CD14-positive monocyte (primary cell): ENCODE measurements around the gene LAMP1. TPM values are rescaled to one million over a fixed set of nuclear protein-coding genes. Genes with fewer than 3 reads are reported as not detected.

Experiments used
- DNase-seq, 3 donors: peaks; one replicate each; pipeline ENCODE4 v3.0.0-alpha.2; 2011 to 2022
- H2AFZ ChIP-seq: 2 replicates; pipeline ENCODE4 v1.6.0; 2012; ENCODE audit warnings: mild to moderate bottlenecking, low read depth, low read length, inconsistent platforms; ENCODE audit not compliant: insufficient read depth, poor library complexity, severe bottlenecking
- H3K27ac ChIP-seq, 2 donors: 1 replicate in 1 of 2; 2 replicates in 1 of 2; pipeline ENCODE4 v1.5.1; 2012 to 2013; ENCODE audit warnings: low read length in 2 of 2, control low read depth in 1 of 2, inconsistent platforms in 1 of 2, low read depth in 1 of 2, mild to moderate bottlenecking in 1 of 2
- H3K27me3 ChIP-seq, 2 donors: one replicate each; pipeline versions ENCODE4 v1.6.0 to v1.6.1; 2011 to 2013; ENCODE audit warnings: low read length in 2 of 2; ENCODE audit not compliant: control insufficient read depth in 2 of 2, insufficient read depth in 2 of 2
- H3K36me3 ChIP-seq, 2 donors: replicated peaks in 1 of 2; 1 replicate in 1 of 2; 2 replicates in 1 of 2; pipeline versions ENCODE4 v1.5.1 to v1.6.1; 2012 to 2013; ENCODE audit warnings: low read length in 2 of 2, control low read depth in 1 of 2, inconsistent platforms in 1 of 2, mild to moderate bottlenecking in 1 of 2; ENCODE audit not compliant: insufficient read depth in 2 of 2, control insufficient read depth in 1 of 2
- H3K4me1 ChIP-seq, 2 donors: 1 replicate in 1 of 2; 2 replicates in 1 of 2; pipeline versions ENCODE4 v1.5.1 to v1.6.1; 2012 to 2013; ENCODE audit warnings: low read length in 2 of 2, control low read depth in 1 of 2, inconsistent platforms in 1 of 2, mild to moderate bottlenecking in 1 of 2, moderate library complexity in 1 of 2; ENCODE audit not compliant: insufficient read depth in 2 of 2, control insufficient read depth in 1 of 2
- H3K4me2 ChIP-seq: replicated peaks from 2 replicates; pipeline ENCODE3; 2012; ENCODE audit warnings: low read length, moderate library complexity, mild to moderate bottlenecking; ENCODE audit not compliant: poor library complexity, severe bottlenecking; ENCODE audit errors: extremely low read depth
- H3K4me3 ChIP-seq, 3 experiments: fragments of 200-600 bp in 1 of 3; sonication (generic) in 1 of 3; replicated peaks in 1 of 3; 1 replicate in 2 of 3; 2 replicates in 1 of 3; pipeline ENCODE4 v1.5.1; 2011 to 2013; ENCODE audit warnings: low read length in 3 of 3, mild to moderate bottlenecking in 3 of 3, control low read depth in 2 of 3, low read depth in 2 of 3, inconsistent platforms in 1 of 3, moderate library complexity in 1 of 3
- H3K79me2 ChIP-seq: 2 replicates; pipeline ENCODE4 v1.6.0; 2012; ENCODE audit warnings: mild to moderate bottlenecking, control low read depth, inconsistent platforms, low read length, moderate library complexity; ENCODE audit not compliant: insufficient read depth
- H3K9ac ChIP-seq: 2 replicates; pipeline ENCODE4 v1.6.0; 2017; ENCODE audit warnings: low read length, mild to moderate bottlenecking; ENCODE audit not compliant: insufficient read depth, poor library complexity, severe bottlenecking
- H3K9me3 ChIP-seq, 2 donors: replicated peaks in 1 of 2; 1 replicate in 1 of 2; 2 replicates in 1 of 2; pipeline versions ENCODE4 v1.5.1 to v1.6.1; 2012 to 2013; ENCODE audit warnings: low read length in 2 of 2, control low read depth in 1 of 2; ENCODE audit not compliant: control insufficient read depth in 1 of 2, insufficient read depth in 1 of 2
- H4K20me1 ChIP-seq: 2 replicates; pipeline ENCODE4 v1.6.0; 2012; ENCODE audit warnings: mild to moderate bottlenecking, low read length, control low read depth, moderate library complexity; ENCODE audit not compliant: insufficient read depth
- H3K27ac Mint-ChIP-seq, 7 donors: one replicate each; pipeline ENCODE4 v1.8.0; 2020; ENCODE audit warnings: mild to moderate bottlenecking in 7 of 7, mixed read lengths in 7 of 7, moderate library complexity in 6 of 7, inconsistent platforms in 2 of 7
- H3K27me3 Mint-ChIP-seq, 3 donors: one replicate each; pipeline ENCODE4 v1.8.0; 2021 to 2022; ENCODE audit warnings: low read depth in 3 of 3, mild to moderate bottlenecking in 3 of 3, mixed read lengths in 3 of 3, moderate library complexity in 3 of 3, inconsistent platforms in 1 of 3
- H3K36me3 Mint-ChIP-seq, 2 donors: one replicate each; pipeline ENCODE4 v1.8.0; 2020; ENCODE audit warnings: mixed read lengths in 2 of 2, inconsistent platforms in 1 of 2, mild to moderate bottlenecking in 1 of 2
- H3K4me1 Mint-ChIP-seq: one replicate; pipeline ENCODE4 v1.8.0; 2020; ENCODE audit warnings: mild to moderate bottlenecking, mixed read lengths
- H3K4me3 Mint-ChIP-seq, 2 donors: one replicate each; pipeline ENCODE4 v1.8.0; 2020; ENCODE audit warnings: mild to moderate bottlenecking in 2 of 2, mixed read lengths in 2 of 2, moderate library complexity in 1 of 2
- H3K9me3 Mint-ChIP-seq, 7 donors: one replicate each; pipeline ENCODE4 v1.8.0; 2020 to 2022; ENCODE audit warnings: mixed read lengths in 7 of 7, mild to moderate bottlenecking in 6 of 7, moderate library complexity in 6 of 7, inconsistent platforms in 2 of 7
- CTCF ChIP-seq: fragments of 200-600 bp; IDR thresholded peaks from one replicate; pipeline ENCODE4 v1.8.0; 2022; ENCODE audit warnings: antibody characterized with exemption, mild to moderate bottlenecking
- WGBS: methylation state at CpG from one replicate; pipeline ENCODE4 v1.1.5; 2013; ENCODE audit warnings: missing lambda C conversion rate; ENCODE audit not compliant: insufficient coverage; 5-methylcytosine and 5-hydroxymethylcytosine counted together
- intact Hi-C, 2 donors: fragments of 100-400 bp; cut with micrococcal nuclease; formaldehyde crosslinking; loops; one replicate each; pipeline versions ENCODE4 v1.15.0 to v1.15.1; 2023
- polyA plus RNA-seq, 3 donors: library from polyadenylated mRNA; depleted of rRNA in 1 of 3; unstranded in 2 of 3; stranded (reverse) in 1 of 3; fragments of 300-500 nt in 2 of 3; fragments of >200 nt in 1 of 3; fragmentation: Illumina TruSeq in 2 of 3; gene quantifications; 1 replicate in 2 of 3; 2 replicates in 1 of 3; pipeline ENCODE4 v1.2.3, GENCODE V29; 2012 to 2021

Gene LAMP1
- polyA plus RNA-seq, 3 donors: 22.0 to 122 (median 24.5) TPM

GRCh38 chr13:113353254-113353653 lies 56.2 kb downstream of the LAMP1 start:
- H3K79me2 ChIP-seq: no peaks in the 10 kb centered on the region
- H3K36me3 ChIP-seq: no peaks in the 10 kb centered on the region
- H3K36me3 Mint-ChIP-seq: no peaks in the 10 kb centered on the region
- peaks cover 6% of the 10 kb centered on the region in 2 donors for H3K9me3 ChIP-seq
- 86% methylated on average over 10 of the region's 12 CpGs for WGBS
- no peaks in the 10 kb centered on the region for H4K20me1 ChIP-seq
- H3K4me3 Mint-ChIP-seq: no peak overlapping the region
- TF ChIP-seq CTCF: no peak
- no peaks in the 10 kb centered on the region for H3K27me3 ChIP-seq
- H3K4me2 ChIP-seq: no peak overlapping the region
- H3K27ac Mint-ChIP-seq: peak overlapping the region in 1 of 7 donors; percentile 25
- no peak overlapping the region for H3K9ac ChIP-seq
- H3K4me1 Mint-ChIP-seq: no peaks in the 10 kb centered on the region
- H3K4me1 ChIP-seq: no peaks in the 10 kb centered on the region
- no peak overlapping the region for H3K4me3 ChIP-seq
- intact Hi-C loops: no loop called here
- DNase-seq: no peak
- H3K27me3 Mint-ChIP-seq: peaks cover 6 to 13% (median 12%) of the 10 kb centered on the region in 3 donors
- H3K27ac ChIP-seq: no peak overlapping the region
- peaks cover 3 to 14% (median 5%) of the 10 kb centered on the region in 7 donors for H3K9me3 Mint-ChIP-seq
- H2AFZ ChIP-seq: no peak overlapping the region

- Mint-ChIP-seq H3K27ac (no peak overlapping the region), H3K36me3 (no peaks in the 10 kb centered on the region), H3K4me1 (no peaks in the 10 kb centered on the region), H3K9me3 (peaks cover 0 to 4% (median 0%) of the 10 kb centered on the region in 7 donors), H3K4me3 (no peak overlapping the region), H3K27me3 (peaks cover 12 to 18% (median 17%) of the 10 kb centered on the region in 3 donors)
- intact Hi-C loops: no loop called here
- no peak overlapping the region for H3K4me3 ChIP-seq
- no peak for DNase-seq
- H3K27me3 ChIP-seq: peaks cover 0 to under 1% of the 10 kb centered on the region in 2 donors
- H4K20me1 ChIP-seq: no peaks in the 10 kb centered on the region
- 95% methylated on average over 40 of the region's 41 CpGs for WGBS
- H3K36me3 ChIP-seq: no peaks in the 10 kb centered on the region
- no peak overlapping the region for H3K27ac ChIP-seq
- no peaks in the 10 kb centered on the region for H3K79me2 ChIP-seq
- no peak overlapping the region for H2AFZ ChIP-seq
- no peak overlapping the region for H3K4me2 ChIP-seq
- H3K9ac ChIP-seq: no peak overlapping the region
- no peaks in the 10 kb centered on the region for H3K4me1 ChIP-seq
- no peak for TF ChIP-seq CTCF
- H3K9me3 ChIP-seq: no peaks in the 10 kb centered on the region
Observed at GRCh38 chr13:113354831-113355610, 58.0 kb downstream of the LAMP1 start.
